GM19239 (cell line): ENCODE data around the gene ZNF350.
"Not testable (repeated sequence)": the region's sequence is repeated elsewhere in the genome, so short reads cannot be mapped to it uniquely, and the experiment has no call there.

ENCODE experiments used
- DNase-seq: peaks from one replicate; pipeline ENCODE4 v3.0.0; 2011; ENCODE audit warnings: low spot score; ENCODE audit not compliant: insufficient read length
- FAIRE-seq: peaks from 2 replicates; lab custom pipeline; 2011; peaks lifted over from hg19 to GRCh38; lab: Jason Lieb, UNC

The ZNF350 gene

GRCh38 chr19:51986309-51987291 lies at the start of gene ZNF350:
TSS of gene ZNF350 (minus strand) at chr19:51986840. CDS start at chr19:51974360, 12,480 bp downstream.
- DNase-seq (peak; percentile 61), FAIRE-seq (peak; percentile 98)

DNA sequence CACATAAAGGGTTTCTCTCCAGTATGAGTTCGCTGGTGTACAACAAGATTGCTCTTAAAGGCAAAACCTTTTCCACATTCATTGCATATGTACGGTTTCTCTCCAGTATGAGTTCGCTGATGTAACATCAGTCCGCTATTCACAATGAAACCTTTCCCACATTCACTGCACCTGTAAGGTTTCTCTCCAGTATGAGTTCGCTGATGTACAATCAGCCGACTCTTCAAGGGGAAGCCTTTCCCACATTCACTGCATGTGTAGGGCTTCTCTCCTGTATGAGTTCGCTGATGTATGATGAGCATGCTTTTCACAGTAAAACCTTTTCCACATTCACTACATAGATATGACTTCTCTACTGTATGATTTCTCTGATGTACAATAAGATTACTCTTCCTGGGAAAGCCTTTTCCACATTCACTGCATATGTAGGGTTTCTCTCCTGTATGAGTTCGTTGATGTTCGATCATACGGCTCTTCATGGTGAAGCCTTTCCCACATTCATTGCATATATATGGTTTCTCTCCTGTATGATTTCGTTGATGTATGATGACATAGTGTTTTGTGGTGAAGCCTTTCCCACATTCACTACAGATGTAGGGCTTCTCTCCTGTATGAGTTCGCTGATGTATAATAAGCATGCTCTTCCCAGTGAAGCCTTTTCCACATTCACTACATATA lies 47.5 kb upstream of the ZNF350 start:
- FAIRE-seq, result no peak
- no peak for DNase-seq

GRCh38 chr19:52028780-52029123 lies 42.1 kb upstream of the ZNF350 start:
- FAIRE-seq (no peak), DNase-seq (no peak)

DNA sequence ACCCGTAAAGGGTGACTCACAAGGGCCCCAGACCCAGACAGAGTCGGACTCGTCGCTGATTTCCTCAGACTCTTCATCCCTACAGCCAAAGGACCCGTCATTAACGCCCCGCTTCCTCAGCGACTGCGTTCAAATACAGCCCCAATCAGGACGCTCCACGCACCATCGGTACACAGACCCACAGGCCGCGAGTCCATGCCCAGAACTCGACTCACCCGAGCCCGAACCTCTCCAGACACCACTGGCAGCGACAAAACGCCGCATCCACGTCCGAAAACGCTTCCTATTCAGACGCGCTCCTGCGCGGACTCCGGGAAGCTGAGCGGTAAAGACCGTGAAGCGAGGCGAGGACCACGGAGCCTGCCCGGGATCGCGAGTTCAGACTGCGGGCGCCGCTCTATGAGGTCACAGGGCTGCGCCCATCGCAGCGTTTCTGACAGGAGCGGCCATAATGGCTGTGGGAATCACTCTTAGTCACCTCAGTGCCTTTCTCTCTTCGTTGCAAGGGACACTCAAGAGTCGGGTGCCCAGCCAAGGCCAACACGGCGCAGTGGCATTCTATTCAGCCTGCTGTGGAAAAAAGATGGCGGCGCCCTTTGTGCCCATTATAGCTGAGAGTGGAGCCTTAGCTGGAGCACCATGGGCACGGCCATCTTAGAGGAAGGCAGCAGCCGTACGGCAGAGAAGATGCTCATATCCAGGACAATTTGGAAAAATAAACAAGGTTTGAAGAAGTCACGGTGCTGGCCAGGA lies 41.6 kb upstream of the ZNF350 start, which contains the start of gene ZNF614:
Gene ZNF614, minus strand, starts transcription at position 353 of the 753 bp plus-strand sequence. CDS start 2,634 bp downstream, outside the sequence.
- DNase-seq, result peak; percentile 64
- peak; percentile 90 for FAIRE-seq

- DNase-seq, FAIRE-seq: not testable (repeated sequence)
Observed at GRCh38 chr19:52026255-52026990, 39.8 kb upstream of the ZNF350 start.

DNA sequence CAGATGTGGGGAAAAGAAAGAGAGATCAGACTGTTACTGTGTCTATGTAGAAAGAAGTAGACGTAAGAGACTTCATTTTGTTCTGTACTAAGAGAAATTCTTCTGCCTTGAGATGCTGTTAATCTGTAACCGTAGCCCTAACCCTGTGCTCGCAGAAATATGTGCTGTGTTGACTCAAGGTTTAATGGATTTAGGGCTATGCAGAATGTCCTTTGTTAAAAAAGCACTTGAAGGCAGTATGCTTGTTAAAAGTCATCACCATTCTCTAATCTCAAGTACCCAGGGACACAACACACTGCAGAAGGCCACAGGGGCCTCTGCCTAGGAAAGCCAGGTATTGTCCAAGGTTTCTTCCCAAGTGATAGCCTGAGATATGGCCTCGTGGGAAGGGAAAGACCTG lies 37.8 kb upstream of the ZNF350 start:
- not testable (repeated sequence) for FAIRE-seq, DNase-seq

DNA sequence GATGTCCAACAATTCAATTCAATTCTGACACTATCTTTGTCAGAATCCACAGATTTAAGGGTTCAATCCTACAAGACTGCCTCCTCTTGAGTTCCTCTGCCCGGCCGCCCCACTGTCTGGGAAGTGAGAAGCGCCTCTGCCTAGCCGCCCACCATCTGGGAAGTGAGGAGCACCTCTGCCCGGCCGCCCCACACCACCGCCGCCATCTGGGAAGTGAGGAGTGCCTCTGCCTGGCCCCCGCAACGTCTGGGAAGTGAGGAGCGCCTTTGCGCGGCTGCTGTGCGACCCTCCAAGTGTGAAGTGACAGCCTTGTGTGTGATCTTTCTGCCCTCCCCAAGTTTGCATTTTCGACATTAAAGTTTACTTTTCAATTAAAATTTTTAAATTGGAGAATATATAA lies 35.6 kb upstream of the ZNF350 start:
- DNase-seq, result no peak
- no peak for FAIRE-seq

DNA sequence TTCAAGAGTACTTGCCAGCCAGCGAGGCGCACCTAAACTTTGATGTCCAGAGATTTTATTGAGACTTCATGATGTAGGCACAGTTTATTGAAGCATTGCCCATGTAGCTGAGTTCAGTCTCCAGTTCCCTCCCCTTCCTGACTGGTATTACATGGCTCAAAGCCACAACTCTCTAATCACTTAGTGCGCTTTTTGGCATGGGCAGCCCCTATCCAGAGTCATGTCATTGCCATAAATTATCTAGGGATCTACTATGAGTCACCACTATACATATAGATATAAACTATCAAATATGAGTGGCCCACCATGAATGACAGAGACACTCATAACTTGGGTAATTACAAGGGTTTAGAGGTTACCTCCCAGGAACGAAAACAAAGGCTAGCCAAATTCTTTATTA lies 33.9 kb upstream of the ZNF350 start:
- FAIRE-seq (no peak), DNase-seq (no peak)

DNA sequence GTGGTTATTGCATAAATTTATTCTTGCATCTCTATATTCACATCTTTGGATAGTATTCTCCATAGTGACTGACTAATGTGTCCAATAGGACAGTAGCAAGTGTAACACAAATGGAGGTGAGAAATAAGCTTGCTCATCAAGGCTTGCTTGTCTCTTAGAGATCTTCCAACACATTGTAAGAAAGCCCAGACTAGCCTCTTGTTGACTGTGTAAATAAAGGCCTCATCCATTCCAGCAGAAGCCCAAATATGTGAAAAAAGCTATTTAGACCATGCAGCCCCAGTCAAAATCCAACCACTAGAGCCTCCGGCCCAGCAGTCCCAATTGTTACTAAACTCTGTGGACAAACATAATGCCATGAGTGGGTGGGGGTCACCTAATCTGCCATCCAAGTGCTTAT lies 24.0 kb upstream of the ZNF350 start:
- DNase-seq (no peak), FAIRE-seq (no peak)

DNA sequence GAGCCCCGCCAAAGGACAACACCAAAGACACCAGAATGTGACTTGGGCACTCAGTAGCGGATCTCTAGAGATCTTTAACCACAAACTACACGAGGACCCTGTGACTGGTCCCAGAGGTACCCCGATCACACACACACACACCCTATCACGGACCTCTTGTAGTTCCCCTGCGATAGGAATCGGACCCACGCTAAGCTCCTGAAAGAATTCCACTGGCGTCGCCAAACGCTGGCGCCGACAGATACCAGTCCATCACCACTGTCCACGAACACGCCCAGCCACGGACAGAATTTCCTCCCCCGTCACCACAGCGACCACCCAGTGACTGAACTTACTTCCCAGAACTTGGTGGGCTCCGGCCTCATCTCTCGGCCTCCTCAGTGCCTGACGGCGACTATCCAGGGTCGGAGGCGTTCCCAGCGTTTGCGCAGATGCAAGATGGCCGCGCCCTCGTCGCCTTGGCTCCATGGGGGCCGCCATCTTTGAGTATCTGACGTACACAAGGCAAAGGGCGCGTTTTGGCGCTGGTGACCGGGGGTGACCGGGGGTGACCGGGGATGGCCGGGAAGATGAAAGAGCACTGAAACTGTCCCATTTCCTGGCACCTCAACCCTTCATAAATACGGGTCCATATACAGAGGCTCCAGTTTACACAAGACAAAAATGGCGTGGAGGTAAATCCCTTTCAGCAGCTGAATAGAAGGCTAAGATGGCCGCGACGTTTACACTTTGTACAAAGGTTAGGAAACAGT lies 21.3 kb upstream of the ZNF350 start, which contains the start of gene ZNF615:
Gene ZNF615, minus strand, starts transcription at position 406 of the 752 bp plus-strand sequence. CDS start 4,500 bp downstream, outside the sequence.
- DNase-seq, result peak; percentile 45
- FAIRE-seq, result peak; percentile 99

- FAIRE-seq, result peak; percentile 73
- no peak for DNase-seq
Observed at GRCh38 chr19:52007451-52007805, 20.8 kb upstream of the ZNF350 start.

DNA sequence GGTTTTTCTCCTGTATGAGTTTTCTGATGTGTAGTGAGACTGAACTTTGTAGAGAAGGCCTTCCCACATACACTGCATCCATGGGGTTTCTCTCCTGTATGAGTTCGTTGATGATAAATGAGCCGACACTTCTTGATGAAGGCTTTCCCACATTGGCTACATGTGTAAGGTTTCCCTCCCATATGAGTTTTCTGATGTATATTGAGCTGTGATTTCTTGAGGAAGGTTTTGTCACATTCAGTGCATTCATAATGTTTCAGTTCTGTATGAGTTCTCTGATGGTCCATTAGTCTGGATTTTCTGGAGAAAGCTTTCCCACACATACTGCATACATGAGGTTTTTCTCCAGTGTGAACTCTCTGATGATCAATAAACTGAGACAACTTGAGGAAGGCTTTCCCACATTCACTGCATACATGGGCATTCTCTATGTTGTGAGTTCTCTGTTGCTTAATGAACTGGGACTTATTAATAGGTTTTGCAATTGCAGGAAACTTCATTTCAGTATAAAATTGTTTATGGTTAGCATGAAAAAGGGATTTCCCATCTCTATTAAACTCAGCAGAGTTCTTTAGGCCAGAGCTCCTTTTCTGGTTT lies 7.5 kb upstream of the ZNF350 start:
- FAIRE-seq (no peak), DNase-seq (no peak)

DNA sequence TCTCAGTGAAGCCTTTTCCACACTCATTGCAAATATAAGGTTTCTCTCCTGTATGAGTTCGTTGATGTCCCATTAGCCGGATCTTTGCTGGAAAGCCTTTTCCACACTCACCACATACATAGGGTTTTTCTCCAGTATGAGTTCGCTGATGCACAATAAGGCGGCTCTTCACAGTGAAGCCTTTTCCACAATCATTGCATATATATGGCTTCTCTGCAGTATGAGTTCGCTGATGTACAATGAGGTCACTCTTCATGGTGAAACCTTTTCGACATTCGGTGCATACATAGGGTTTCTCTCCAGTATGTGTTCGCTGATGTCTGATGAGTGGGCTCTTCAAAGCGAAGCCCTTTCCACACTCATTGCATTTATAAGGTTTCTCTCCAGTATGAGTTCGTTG lies 6.8 kb upstream of the ZNF350 start:
- DNase-seq, result no peak
- no peak for FAIRE-seq

GRCh38 chr19:51983361-51983760 lies 3.3 kb downstream of the ZNF350 start:
- FAIRE-seq, result no peak
- DNase-seq, result no peak

- DNase-seq, result not testable (repeated sequence)
Observed at GRCh38 chr19:51980926-51981325, 5.7 kb downstream of the ZNF350 start.

DNA sequence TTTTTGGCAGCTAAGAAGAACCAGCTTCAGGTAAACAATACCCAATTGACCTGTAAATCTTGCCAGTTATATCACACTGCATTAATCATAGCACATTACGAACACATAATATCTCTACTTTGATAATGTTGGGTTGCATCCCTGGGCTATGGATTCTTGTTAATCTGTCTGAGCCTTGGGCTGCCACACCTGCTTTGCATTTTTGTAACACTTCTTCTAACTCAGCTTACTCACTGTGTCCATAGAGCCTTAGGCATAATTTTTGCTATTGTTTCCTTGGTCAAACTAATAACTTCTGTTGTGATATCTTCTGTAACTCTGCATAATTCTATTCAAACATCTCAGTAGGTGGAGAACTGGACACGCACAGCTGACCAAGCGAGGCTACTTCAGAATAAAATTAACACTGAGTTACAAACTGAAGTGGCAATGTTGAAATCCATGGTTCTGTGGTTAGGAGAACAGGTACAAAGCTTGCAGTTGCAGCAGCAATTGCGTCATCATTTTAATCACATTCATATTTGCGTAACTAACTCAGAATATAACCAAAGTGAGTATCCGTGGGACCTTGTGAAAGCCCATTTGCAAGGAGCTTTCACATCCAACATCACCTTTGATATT lies 6.4 kb downstream of the ZNF350 start:
- no peak for DNase-seq
- FAIRE-seq, result no peak

More at GRCh38 chr19:51980926-51981325, 5.7 kb downstream of the ZNF350 start:
- FAIRE-seq, result not testable (repeated sequence)

GRCh38 chr19:51978882-51979281 lies 7.8 kb downstream of the ZNF350 start:
- FAIRE-seq (no peak), DNase-seq (no peak)

DNA sequence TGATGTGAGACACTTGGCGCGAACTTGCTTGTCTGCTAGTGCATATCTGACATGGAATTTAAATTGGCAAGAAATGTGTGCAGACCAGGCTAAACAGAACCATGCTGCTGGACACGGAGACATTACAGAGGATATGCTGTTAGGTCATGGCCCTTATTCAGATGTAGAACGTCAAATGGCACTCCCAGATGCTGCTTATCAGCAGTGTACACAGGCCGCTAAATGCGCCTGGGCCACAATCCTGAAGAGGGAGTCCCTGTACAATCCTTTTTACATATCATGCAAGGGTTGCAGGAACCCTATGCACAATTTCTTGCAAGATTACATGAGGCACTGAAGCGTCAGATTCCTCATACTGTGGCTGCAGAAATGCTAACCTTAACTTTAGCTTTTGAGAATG lies 9.3 kb downstream of the ZNF350 start:
- DNase-seq (no peak), FAIRE-seq (no peak)
